Fibroblast of pulmonary artery (primary cell): ENCODE measurements around the gene TMEM59.
"Not testable (repeated sequence)": the region's sequence is repeated elsewhere in the genome, so short reads cannot be mapped to it uniquely, and the experiment has no call there.

Experiments
- DNase-seq: peaks from one replicate; pipeline ENCODE4 v3.0.0-alpha.2; 2010; ENCODE audit warnings: low read depth
- H3K4me3 ChIP-seq: replicated peaks from 2 replicates; pipeline ENCODE4 v1.5.1; 2011; ENCODE audit warnings: low read depth, mild to moderate bottlenecking, control low read depth, low read length, moderate library complexity
- CTCF ChIP-seq: IDR thresholded peaks from 2 replicates; pipeline ENCODE4 v1.5.1; 2011; ENCODE audit warnings: mild to moderate bottlenecking, control low read depth, low read length, inconsistent platforms; ENCODE audit errors: missing control alignments

TMEM59 gene

GRCh38 chr1:54045496-54045895, 7.5 kb downstream of the TMEM59 start:
- no peak overlapping the region for H3K4me3 ChIP-seq
- no peak for TF ChIP-seq CTCF
- no peak for DNase-seq

DNA sequence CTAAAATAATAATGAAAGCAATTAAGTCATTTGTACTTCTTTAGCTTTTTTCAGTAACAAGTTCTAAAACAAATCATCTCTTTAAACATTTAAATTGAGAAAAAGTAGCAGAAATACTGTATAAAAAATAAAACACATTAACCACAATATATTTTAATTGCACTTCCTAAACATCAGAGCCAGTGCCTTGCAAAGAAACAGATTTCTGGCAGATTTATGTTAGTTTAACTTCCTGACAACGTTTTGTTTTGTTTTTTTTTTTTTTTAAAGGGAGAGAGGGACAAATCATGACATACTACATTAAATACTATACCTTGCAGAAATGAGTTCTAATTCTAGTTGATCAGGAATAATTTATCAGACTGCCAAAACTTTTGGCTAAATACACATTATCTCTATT, 11.2 kb downstream of the TMEM59 start:
- no peak for DNase-seq
- no peak for TF ChIP-seq CTCF
- H3K4me3 ChIP-seq = no peak overlapping the region

GRCh38 chr1:54037476-54037875, 15.5 kb downstream of the TMEM59 start:
- TF ChIP-seq CTCF = no peak
- peak; percentile 65 for DNase-seq
- no peak overlapping the region for H3K4me3 ChIP-seq

- no peak for TF ChIP-seq CTCF
- DNase-seq = no peak
- H3K4me3 ChIP-seq = no peak overlapping the region
Measured at GRCh38 chr1:54028306-54029251, 24.4 kb downstream of the TMEM59 start.

- TF ChIP-seq CTCF = no peak
- no peak overlapping the region for H3K4me3 ChIP-seq
- no peak for DNase-seq
Measured at GRCh38 chr1:54027848-54028247, 25.2 kb downstream of the TMEM59 start.

DNA sequence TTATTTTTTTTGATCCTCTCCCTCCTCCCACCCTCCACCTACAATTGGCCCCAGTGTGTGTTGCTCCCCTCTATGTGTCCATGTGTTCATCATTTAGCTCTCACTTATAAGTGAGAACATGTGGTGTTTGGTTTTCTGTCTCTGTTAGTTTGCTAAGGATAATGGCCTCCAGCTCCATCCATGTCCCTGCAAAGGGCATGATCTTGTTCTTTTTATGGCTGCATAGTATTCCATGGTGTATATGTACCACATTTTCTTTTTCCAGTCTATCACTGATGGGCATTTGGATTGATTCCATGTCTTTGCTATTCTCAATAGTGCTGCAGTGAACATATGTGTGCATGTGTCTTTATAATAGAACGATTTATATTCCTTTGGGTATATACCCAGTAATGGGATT, 28.2 kb downstream of the TMEM59 start:
- not testable (repeated sequence) for H3K4me3 ChIP-seq, DNase-seq

- no peak for TF ChIP-seq CTCF
- H3K4me3 ChIP-seq = no peak overlapping the region
- DNase-seq = no peak
Measured at GRCh38 chr1:54024358-54024757, 28.6 kb downstream of the TMEM59 start.

GRCh38 chr1:54019562-54020176, 33.3 kb downstream of the TMEM59 start:
- H3K4me3 ChIP-seq, DNase-seq: not testable (repeated sequence)
